Measurements from ENCODE around the gene CCDC83. TPM values are rescaled to one million over a fixed set of nuclear protein-coding genes. Genes with fewer than 3 reads are reported as not detected.

The CCDC83 gene
- total RNA-seq, 1 experiment from 2014 or later, result not detected

Other genes starting within 250 kb of the CCDC83 start
- gene DLG2, start 228.0 kb upstream of the CCDC83 start, total RNA-seq (2014; rRNA removed; shearing (Covaris generic)), result 0.37 and 0.86 TPM in 2 replicates
- 54.0 and 57.9 TPM in 2 replicates for gene TMEM126B, start 226.8 kb upstream of the CCDC83 start, total RNA-seq (2014; rRNA removed; shearing (Covaris generic))
- 13.0 and 24.1 TPM in 2 replicates for gene TMEM126A, start 207.4 kb upstream of the CCDC83 start, total RNA-seq (2014; rRNA removed; shearing (Covaris generic))
- gene CREBZF, start 190.3 kb upstream of the CCDC83 start, total RNA-seq (2014; rRNA removed; shearing (Covaris generic)), result 108 and 124 TPM in 2 replicates
- gene CCDC89, start 169.2 kb upstream of the CCDC83 start, total RNA-seq (2014; rRNA removed; shearing (Covaris generic)), result 0.13 TPM in 1 of 2 replicates, not detected in the other
- 16.6 and 18.7 TPM in 2 replicates for gene SYTL2, start 44.2 kb upstream of the CCDC83 start, total RNA-seq (2014; rRNA removed; shearing (Covaris generic))
- 90.4 and 93.6 TPM in 2 replicates for gene PICALM, start 213.7 kb downstream of the CCDC83 start, total RNA-seq (2014; rRNA removed; shearing (Covaris generic))

Measured in HT-29 (cell line).